ENCODE results near the gene LARP4B. TPM values are rescaled to one million over a fixed set of nuclear protein-coding genes. Genes with fewer than 3 reads are reported as not detected.

The LARP4B gene
- total RNA-seq, 2 experiments from 2014 or later, result 101 to 104 TPM

- Mint-ChIP-seq H3K27ac (no peak overlapping the region), H3K4me3 (no peak overlapping the region), H3K4me1 (ENCODE audit: low read depth) (no peaks in the 10 kb centered on the region), H3K27me3 (peaks cover 17% of the 10 kb centered on the region), H3K36me3 (ENCODE audit: low read depth) (no peaks in the 10 kb centered on the region), H3K9me3 (no peaks in the 10 kb centered on the region)
- intact Hi-C loops (cut with micrococcal nuclease), result loop anchor here (10.0 kb wide), 1 partner anchor 266 kb away; no protein-coding TSS in a partner anchor
- CTCF ChIA-PET, result no interaction called here
- TF ChIP-seq CTCF (IDR thresholded peaks at IDR 0.05), result no peak
- no peak for ATAC-seq
- no peak for DNase-seq
- POLR2A ChIA-PET, result no interaction called here
Measured at GRCh38 chr10:780536-781524, 150.7 kb downstream of the LARP4B start.

GRCh38 chr10:778626-779330 lies 152.7 kb downstream of the LARP4B start:
- POLR2A ChIA-PET, result interaction anchor here (0.6 kb wide), 1 partner anchor 9 kb away, joined by 3 read pairs; no protein-coding TSS in a partner anchor
- CTCF ChIA-PET, result no interaction called here
- DNase-seq (no peak), ATAC-seq (no peak)
- H3K4me3 Mint-ChIP-seq, result no peak overlapping the region
- no peaks in the 10 kb centered on the region for H3K36me3 Mint-ChIP-seq (ENCODE audit: low read depth)
- H3K9me3 Mint-ChIP-seq, result no peaks in the 10 kb centered on the region
- intact Hi-C loops (cut with micrococcal nuclease), result no loop called here
- no peak for TF ChIP-seq CTCF (IDR thresholded peaks at IDR 0.05)
- peaks cover 14% of the 10 kb centered on the region for H3K27me3 Mint-ChIP-seq
- H3K4me1 Mint-ChIP-seq (ENCODE audit: low read depth), result no peaks in the 10 kb centered on the region
- no peak overlapping the region for H3K27ac Mint-ChIP-seq

GRCh38 chr10:777913-778479 lies 153.5 kb downstream of the LARP4B start:
- Mint-ChIP-seq H3K4me3 (no peak overlapping the region), H3K27me3 (peaks cover 11% of the 10 kb centered on the region), H3K27ac (no peak overlapping the region), H3K36me3 (ENCODE audit: low read depth) (no peaks in the 10 kb centered on the region), H3K9me3 (no peaks in the 10 kb centered on the region), H3K4me1 (ENCODE audit: low read depth) (no peaks in the 10 kb centered on the region)
- intact Hi-C loops (cut with micrococcal nuclease), result no loop called here
- POLR2A ChIA-PET, result no interaction called here
- no peak for TF ChIP-seq CTCF (IDR thresholded peaks at IDR 0.05)
- CTCF ChIA-PET, result no interaction called here
- DNase-seq, result no peak
- no peak for ATAC-seq

- no peaks in the 10 kb centered on the region for H3K9me3 Mint-ChIP-seq
- intact Hi-C loops (cut with micrococcal nuclease), result no loop called here
- H3K4me3 Mint-ChIP-seq, result no peak overlapping the region
- DNase-seq (no peak), ATAC-seq (no peak)
- no peaks in the 10 kb centered on the region for H3K4me1 Mint-ChIP-seq (ENCODE audit: low read depth)
- H3K36me3 Mint-ChIP-seq (ENCODE audit: low read depth), result no peaks in the 10 kb centered on the region
- CTCF ChIA-PET, result no interaction called here
- no peak for TF ChIP-seq CTCF (IDR thresholded peaks at IDR 0.05)
- peaks cover under 1% of the 10 kb centered on the region for H3K27me3 Mint-ChIP-seq
- H3K27ac Mint-ChIP-seq, result no peak overlapping the region
- POLR2A ChIA-PET, result no interaction called here
Measured at GRCh38 chr10:776772-777171, 154.7 kb downstream of the LARP4B start.

Measured in activated CD8-positive, alpha-beta T cell treated with anti-CD3 and anti-CD28 coated beads for 36 hours (primary cell).